ENCODE measurements around the gene DDX39A.

Gene DDX39A

DNA sequence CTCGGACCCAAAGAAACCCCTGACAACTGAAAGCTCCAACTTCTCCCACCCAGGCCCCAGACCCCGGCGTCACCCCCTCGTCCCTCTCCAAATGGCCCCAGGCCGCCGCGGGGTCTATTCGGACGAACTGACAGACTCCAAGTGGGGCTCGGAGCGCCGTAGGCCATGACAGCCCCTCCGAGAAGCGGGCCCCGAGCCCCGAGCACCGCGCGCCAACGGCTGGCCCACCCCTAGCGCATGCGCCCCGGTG is 360 bp downstream of the DDX39A start:
- peaks cover 51% of the 10 kb centered on the region for H3K79me2 ChIP-seq (ENCODE audit: insufficient read depth, low read length)
- peaks cover 11% of the 10 kb centered on the region; the same call in 1 of the 2 replicates for H3F3A ChIP-seq (ENCODE audit: insufficient read depth)
- H3K4me3 ChIP-seq (ENCODE audit: insufficient read depth, low read length, poor library complexity, severe bottlenecking): peak overlapping the region; percentile 97
- peak overlapping the region; percentile 99 for H3K4me2 ChIP-seq (ENCODE audit: low read depth, low read length, poor library complexity, severe bottlenecking)
- H3K27ac ChIP-seq (ENCODE audit: low read depth, low read length): peak overlapping the region; percentile 88
- H3K9ac ChIP-seq (ENCODE audit: low read length): peak overlapping the region; percentile 98
- H3K27me3 ChIP-seq (ENCODE audit: low read length): no peaks in the 10 kb centered on the region
- no peak for TF ChIP-seq EZH2phosphoT487 (conservative IDR thresholded peaks at IDR 0.05; ENCODE audit: low read length)
- TF ChIP-seq, protein P1, sequence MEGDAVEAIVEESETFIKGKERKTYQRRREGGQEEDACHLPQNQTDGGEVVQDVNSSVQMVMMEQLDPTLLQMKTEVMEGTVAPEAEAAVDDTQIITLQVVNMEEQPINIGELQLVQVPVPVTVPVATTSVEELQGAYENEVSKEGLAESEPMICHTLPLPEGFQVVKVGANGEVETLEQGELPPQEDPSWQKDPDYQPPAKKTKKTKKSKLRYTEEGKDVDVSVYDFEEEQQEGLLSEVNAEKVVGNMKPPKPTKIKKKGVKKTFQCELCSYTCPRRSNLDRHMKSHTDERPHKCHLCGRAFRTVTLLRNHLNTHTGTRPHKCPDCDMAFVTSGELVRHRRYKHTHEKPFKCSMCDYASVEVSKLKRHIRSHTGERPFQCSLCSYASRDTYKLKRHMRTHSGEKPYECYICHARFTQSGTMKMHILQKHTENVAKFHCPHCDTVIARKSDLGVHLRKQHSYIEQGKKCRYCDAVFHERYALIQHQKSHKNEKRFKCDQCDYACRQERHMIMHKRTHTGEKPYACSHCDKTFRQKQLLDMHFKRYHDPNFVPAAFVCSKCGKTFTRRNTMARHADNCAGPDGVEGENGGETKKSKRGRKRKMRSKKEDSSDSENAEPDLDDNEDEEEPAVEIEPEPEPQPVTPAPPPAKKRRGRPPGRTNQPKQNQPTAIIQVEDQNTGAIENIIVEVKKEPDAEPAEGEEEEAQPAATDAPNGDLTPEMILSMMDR (IDR thresholded peaks at IDR 0.05; ENCODE audit: insufficient read depth, low read length, poor library complexity, severe bottlenecking): no peak
- H2AFZ ChIP-seq (ENCODE audit: low read depth, low read length, severe bottlenecking): no peak overlapping the region
- no peaks in the 10 kb centered on the region for H3K9me3 ChIP-seq (ENCODE audit: insufficient read depth, low read length)
- no peaks in the 10 kb centered on the region for H3K9me2 ChIP-seq (replicated peaks; ENCODE audit: insufficient read depth, low read length)
- H3K36me3 ChIP-seq (ENCODE audit: low read length): 0 out of 2 replicates have a peak, but pooled peaks cover 4% of the 10 kb centered on the region
- peaks cover 24% of the 10 kb centered on the region for H4K20me1 ChIP-seq (ENCODE audit: low read depth, low read length)

DNA sequence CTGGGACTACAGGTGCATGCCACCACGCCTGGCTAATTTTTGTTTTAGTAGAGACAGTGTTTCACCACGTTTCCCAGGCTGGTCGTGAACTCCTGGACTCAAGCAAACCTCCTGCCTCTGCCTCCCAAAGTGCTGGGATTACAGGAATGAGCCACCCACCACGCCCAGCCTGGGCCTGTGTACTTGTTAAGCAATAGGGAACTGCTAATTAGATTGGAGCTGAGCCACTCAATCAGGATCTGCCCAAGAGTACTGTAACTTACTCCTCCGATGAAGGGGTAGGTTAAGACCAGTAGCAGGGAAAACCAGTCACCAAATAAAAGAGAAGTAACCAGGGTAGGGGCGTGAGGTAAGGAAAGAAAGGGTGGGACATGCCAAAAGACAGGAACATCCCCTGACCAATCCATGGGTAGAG is 2.3 kb downstream of the DDX39A start:
- H2AFZ ChIP-seq (ENCODE audit: low read depth, low read length, severe bottlenecking): no peak overlapping the region
- TF ChIP-seq, protein P1 (IDR thresholded peaks at IDR 0.05; ENCODE audit: insufficient read depth, low read length, poor library complexity, severe bottlenecking): no peak
- TF ChIP-seq EZH2phosphoT487 (conservative IDR thresholded peaks at IDR 0.05; ENCODE audit: low read length): no peak
- no peaks in the 10 kb centered on the region for H3K9me3 ChIP-seq (ENCODE audit: insufficient read depth, low read length)
- peak overlapping the region; percentile 97 for H3K4me3 ChIP-seq (ENCODE audit: insufficient read depth, low read length, poor library complexity, severe bottlenecking)
- H3K9ac ChIP-seq (ENCODE audit: low read length): peak overlapping the region; percentile 98
- no peaks in the 10 kb centered on the region for H3K9me2 ChIP-seq (replicated peaks; ENCODE audit: insufficient read depth, low read length)
- H4K20me1 ChIP-seq (ENCODE audit: low read depth, low read length): peaks cover 36% of the 10 kb centered on the region
- peaks cover 16% of the 10 kb centered on the region; the same call in 1 of the 2 replicates for H3F3A ChIP-seq (ENCODE audit: insufficient read depth)
- H3K79me2 ChIP-seq (ENCODE audit: insufficient read depth, low read length): peaks cover 71% of the 10 kb centered on the region
- H3K36me3 ChIP-seq (ENCODE audit: low read length): 0 out of 2 replicates have a peak, but pooled peaks cover 7% of the 10 kb centered on the region
- no peaks in the 10 kb centered on the region for H3K27me3 ChIP-seq (ENCODE audit: low read length)
- peak overlapping the region; percentile 88 for H3K27ac ChIP-seq (ENCODE audit: low read depth, low read length)
- H3K4me2 ChIP-seq (ENCODE audit: low read depth, low read length, poor library complexity, severe bottlenecking): peak overlapping the region; percentile 99

DNA sequence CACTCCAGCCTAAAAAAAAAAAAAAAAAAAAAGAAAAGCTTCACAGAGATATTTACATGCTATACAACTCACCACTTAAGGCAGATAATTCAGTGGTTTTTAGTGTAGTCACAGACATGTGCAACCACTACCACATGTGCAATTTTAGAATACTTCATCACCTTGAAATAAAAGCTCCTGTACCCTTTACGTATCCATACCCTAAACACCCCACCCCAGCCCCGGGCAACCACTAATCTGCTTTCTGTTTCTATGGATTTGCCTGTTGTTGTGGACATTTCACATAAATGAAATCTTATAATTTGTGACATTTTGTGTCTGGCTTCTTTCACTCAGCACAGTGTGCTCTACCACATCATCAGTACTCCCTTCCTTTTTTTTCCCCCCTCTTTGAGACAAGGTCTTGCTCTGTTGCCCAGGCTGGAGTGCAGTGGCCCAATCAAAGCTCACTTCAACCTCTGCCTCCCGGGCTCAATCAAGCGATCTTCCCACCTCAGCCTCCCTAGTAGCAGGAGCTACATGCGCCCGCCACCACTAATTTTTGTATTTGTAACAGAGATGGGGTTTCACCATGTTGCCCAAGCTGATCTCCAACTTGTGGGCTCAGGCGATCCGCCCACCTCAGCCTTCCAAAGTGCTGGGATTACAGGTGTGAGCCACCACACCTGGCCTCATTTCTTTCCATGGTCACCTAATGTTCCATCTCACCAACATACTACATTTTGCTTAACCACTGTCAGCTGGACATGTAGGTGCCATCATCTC is 4.0 kb downstream of the DDX39A start:
- H3K9ac ChIP-seq (ENCODE audit: low read length): no peak overlapping the region
- H3K4me2 ChIP-seq (ENCODE audit: low read depth, low read length, poor library complexity, severe bottlenecking): no peak overlapping the region
- TF ChIP-seq, protein P1 (IDR thresholded peaks at IDR 0.05; ENCODE audit: insufficient read depth, low read length, poor library complexity, severe bottlenecking): no peak
- TF ChIP-seq EZH2phosphoT487 (conservative IDR thresholded peaks at IDR 0.05; ENCODE audit: low read length): no peak

More for the DNA sequence above, 4.0 kb downstream of the DDX39A start:
- no peak overlapping the region for H3K27ac ChIP-seq (ENCODE audit: low read depth, low read length)
- peaks cover 83% of the 10 kb centered on the region for H3K79me2 ChIP-seq (ENCODE audit: insufficient read depth, low read length)
- H3K9me3 ChIP-seq (ENCODE audit: insufficient read depth, low read length): no peaks in the 10 kb centered on the region
- peaks cover 11% of the 10 kb centered on the region; the same call in 1 of the 2 replicates for H3K36me3 ChIP-seq (ENCODE audit: low read length)
- H3F3A ChIP-seq (ENCODE audit: insufficient read depth): peaks cover 18% of the 10 kb centered on the region; the same call in 1 of the 2 replicates
- H3K4me3 ChIP-seq (ENCODE audit: insufficient read depth, low read length, poor library complexity, severe bottlenecking): no peak overlapping the region
- peaks cover 41% of the 10 kb centered on the region for H4K20me1 ChIP-seq (ENCODE audit: low read depth, low read length)
- H3K9me2 ChIP-seq (replicated peaks; ENCODE audit: insufficient read depth, low read length): no peaks in the 10 kb centered on the region
- no peak overlapping the region for H2AFZ ChIP-seq (ENCODE audit: low read depth, low read length, severe bottlenecking)
- H3K27me3 ChIP-seq (ENCODE audit: low read length): no peaks in the 10 kb centered on the region
